SIG-M5 (cell line): ENCODE results near the gene ZFP90.
"Not testable (repeated sequence)": the region's sequence is repeated elsewhere in the genome, so short reads cannot be mapped to it uniquely, and the experiment has no call there.

ENCODE experiments used
- DNase-seq: peaks from one replicate; lab custom pipeline; 2025; lab: John Stamatoyannopoulos, UW

Gene ZFP90

GRCh38 chr16:68538880-68539701, at the start of gene ZFP90:
TSS of gene ZFP90 (plus strand) at chr16:68539291. CDS start at chr16:68539793, 502 bp downstream.
- no peak for DNase-seq

DNA sequence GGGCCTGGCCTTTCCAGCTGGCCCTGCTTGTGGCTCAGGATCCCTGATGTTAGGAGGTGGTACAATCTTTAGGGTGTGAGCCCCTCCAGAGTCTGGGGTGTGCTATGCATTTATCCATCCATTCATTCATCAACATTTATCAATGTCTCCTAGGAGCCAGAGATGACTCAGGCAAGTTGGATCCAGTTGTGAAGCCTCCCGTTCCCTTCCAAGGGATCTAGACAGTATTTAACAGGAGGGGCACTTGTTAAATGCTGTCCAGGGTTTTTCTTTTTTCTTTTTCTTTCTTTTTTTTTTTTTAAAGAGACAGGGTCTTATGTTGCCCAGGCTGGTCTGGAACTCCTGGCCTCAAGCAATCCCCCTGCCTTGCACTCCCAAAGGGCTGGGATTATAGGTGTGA, 48.7 kb upstream of the ZFP90 start:
- no peak for DNase-seq

DNA sequence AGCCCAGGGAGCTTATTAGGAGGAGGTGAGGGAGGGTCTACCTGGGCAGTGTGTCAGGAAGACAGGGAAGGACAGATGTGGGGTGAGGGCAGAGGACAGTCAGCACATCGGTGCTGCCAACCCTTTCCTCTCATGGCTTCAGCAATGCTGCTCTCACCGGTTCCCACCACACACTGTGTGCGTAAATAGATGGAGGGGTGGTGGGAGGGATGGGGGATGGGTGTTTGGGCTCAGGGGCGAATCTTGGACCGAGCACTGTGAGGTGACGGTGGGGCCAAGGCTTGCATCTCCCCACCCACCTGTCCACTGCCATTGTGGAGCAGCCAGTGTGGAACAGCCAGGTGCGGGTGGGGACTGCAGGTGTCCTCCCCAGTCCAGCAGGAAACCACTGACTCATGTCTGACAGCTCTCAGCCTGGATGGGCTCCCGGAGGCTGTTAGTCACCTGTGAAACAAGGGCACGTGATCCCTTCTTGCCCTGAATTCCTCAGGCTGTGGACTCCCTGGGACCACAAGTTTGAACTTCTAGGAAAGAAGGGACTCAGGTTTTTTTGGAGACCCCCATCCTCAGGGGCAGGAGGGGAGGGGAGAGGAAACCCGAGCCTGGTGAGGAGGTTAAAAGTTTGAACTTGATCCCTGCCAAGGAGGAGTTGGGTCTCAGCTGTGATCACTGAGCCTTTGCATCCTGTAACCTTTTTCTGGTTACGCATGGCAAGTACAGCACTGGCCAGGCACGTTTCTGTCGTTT, 48.1 kb upstream of the ZFP90 start:
- DNase-seq: no peak

- DNase-seq: no peak
These were observed 47.5 kb upstream of the ZFP90 start for GRCh38 chr16:68491576-68491950.

GRCh38 chr16:68492151-68492542, 46.9 kb upstream of the ZFP90 start:
- no peak for DNase-seq

DNA sequence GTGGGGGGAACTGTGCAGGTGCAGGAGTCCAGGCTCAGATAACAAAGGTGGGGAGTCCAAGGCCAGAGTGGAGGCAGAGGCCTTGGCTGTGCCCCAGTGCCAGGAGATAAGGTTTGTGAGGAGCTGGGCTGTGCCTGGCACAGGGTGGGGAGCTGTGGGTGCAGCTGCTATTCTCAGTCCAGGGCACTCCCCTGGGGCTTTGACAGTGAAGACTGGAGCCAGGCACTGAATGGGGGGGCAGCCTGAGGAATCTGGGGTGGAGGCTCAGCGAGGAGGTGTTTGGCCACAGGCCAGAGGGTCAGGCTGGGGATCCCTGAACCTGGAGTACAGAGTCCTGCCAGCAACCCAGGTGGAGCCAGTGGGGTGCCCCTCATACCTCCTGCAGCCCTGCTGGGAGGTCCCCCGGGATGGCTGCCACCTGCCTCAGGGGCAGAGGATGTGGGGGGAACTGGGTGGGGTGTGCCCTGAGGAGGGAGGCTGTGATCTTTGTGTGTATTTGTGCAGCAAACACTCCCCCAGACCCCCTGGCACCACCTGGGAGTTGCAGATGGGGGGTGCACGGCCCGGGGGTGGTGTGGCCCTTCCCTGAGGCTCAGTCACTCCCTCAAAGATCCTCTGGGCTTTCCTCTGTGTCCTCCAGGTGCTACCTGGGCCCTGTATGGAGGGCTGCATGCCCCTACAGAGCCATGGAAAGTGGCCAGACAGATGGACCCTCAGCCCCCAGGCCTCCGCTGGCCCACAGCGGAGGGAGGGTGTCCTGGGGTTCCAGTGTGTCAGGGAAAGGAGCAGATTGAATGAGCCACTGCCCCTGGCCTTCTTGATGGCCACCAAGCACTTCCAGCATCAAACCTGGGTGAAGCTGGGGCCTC, 46.3 kb upstream of the ZFP90 start:
- DNase-seq: no peak

GRCh38 chr16:68493412-68494070, 45.5 kb upstream of the ZFP90 start:
- no peak for DNase-seq

DNA sequence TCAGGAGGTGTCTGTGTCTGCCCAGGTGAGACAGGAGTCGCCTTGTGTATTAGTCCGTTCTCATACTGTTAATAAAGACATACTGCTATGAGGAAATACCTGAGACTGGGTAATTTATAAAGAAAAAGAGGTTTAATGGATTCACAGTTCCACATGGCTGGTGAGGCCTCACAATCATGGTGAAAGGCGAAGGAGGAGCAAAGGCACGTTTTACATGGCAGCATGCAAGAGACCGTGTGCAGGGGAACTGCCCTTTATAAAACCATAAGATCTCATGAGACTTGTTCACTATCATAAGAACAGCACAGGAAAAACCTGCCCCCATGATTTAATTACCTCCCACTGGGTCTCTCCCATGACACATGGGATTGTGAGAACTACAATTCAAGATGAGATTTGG, 44.8 kb upstream of the ZFP90 start:
- not testable (repeated sequence) for DNase-seq

GRCh38 chr16:68496689-68497088, 42.4 kb upstream of the ZFP90 start:
- no peak for DNase-seq

DNA sequence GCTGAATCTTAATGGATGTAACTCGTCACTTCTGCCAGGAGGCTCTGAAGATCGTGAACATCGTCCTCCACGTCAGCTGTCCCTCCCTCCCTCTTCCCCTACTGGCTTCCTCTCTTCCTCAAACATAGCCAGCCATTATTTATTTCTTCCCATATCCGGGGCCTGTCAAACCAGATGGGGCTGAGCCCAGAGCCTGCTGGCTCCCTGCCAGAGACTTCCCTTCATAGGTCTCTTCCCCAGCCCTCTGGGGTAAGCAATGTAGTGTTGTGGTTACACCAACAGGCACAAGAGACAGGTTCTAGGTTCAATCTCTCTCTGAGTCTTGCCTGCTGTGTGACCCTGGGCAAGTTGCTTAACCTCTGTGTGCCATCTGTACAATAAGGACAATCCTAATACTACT, 40.1 kb upstream of the ZFP90 start:
- DNase-seq: no peak

DNA sequence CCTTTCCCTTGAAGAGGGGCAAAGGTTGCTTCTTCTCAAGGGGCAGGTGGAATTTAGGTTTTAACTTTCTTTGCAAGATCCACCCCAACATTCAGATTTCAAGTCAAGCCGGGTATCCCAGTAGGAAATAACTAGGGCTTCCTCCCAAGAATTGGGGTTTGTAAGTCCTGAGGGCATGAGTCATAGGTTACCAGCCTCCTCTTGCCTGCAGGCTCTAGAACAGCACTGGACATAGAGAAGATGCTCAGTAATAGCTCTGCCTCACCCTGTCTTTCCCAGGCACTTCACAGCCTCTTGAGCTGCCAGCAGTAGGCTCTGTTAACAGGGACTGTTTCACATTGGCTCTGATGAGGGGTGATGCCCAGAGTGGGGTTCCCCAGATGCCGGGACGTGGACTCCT, 35.8 kb upstream of the ZFP90 start:
- no peak for DNase-seq

GRCh38 chr16:68504066-68504465, 35.0 kb upstream of the ZFP90 start:
- DNase-seq: no peak

- DNase-seq: no peak
These were observed 32.6 kb upstream of the ZFP90 start for GRCh38 chr16:68506331-68507053.

- no peak for DNase-seq
These were observed 31.1 kb upstream of the ZFP90 start for GRCh38 chr16:68508013-68508412.

- DNase-seq: no peak
These were observed 30.4 kb upstream of the ZFP90 start for GRCh38 chr16:68508641-68509240.

GRCh38 chr16:68509381-68509780, 29.7 kb upstream of the ZFP90 start:
- no peak for DNase-seq

DNA sequence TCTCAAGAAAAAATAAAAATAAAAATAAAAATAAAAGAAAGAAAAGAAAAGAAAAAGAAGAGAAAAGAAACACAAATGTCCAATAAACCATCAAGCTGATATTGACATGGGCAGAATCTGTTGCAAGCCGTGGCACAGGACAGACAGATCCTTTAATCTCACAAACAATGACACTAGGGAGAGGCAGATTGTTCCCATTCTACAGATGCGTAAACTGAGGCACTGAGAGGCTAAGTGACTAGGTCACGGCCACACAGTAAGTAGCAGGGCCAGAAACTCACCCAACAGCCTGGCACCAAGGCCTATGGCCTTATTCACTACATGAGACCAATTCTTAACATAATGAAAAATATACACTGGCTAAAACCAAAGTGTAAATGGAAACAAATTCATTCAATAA, 28.3 kb upstream of the ZFP90 start:
- DNase-seq: no peak

- DNase-seq: no peak
These were observed 26.9 kb upstream of the ZFP90 start for GRCh38 chr16:68512183-68512582.

GRCh38 chr16:68512742-68513141, 26.3 kb upstream of the ZFP90 start:
- DNase-seq: no peak

DNA sequence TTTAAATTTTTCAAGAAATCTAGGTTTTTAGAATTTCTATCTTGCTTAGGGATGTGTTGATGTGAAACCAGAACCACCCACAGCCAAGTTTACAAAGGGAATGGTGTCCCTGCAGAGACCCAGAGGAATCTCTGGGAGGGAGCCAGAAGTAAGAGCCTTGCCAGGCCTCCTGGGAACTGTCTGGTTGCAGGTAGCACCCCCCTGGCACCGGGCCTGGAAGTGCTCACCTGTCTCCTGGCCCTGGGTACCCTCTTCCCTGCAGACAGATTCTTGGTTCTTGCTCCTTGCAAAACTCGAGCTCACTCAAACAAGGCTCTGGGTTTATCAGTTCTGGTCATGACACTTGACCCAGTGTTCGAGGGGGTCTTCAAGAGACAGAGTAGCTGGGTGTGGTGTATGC, 24.6 kb upstream of the ZFP90 start:
- DNase-seq: no peak

- no peak for DNase-seq
These were observed 21.4 kb upstream of the ZFP90 start for GRCh38 chr16:68517606-68518166.
